ENCODE results near the gene ST6GALNAC3.

Gene ST6GALNAC3

GRCh38 chr1:76136894-76137293, 62.3 kb downstream of the ST6GALNAC3 start:
- no peaks in the 10 kb centered on the region for H3K27me3 ChIP-seq (ENCODE audit: control insufficient read depth, insufficient read depth, low read length)
- H3K4me1 ChIP-seq (ENCODE audit: control insufficient read depth, insufficient read depth, low read length), result peaks cover 12% of the 10 kb centered on the region
- no peak overlapping the region for H3K4me3 ChIP-seq (ENCODE audit: low read length)
- H3K9me3 ChIP-seq (ENCODE audit: control insufficient read depth, low read length), result no peaks in the 10 kb centered on the region
- no peaks in the 10 kb centered on the region for H3K36me3 ChIP-seq (ENCODE audit: control insufficient read depth, insufficient read depth, low read length)
- no peak overlapping the region for H3K9ac ChIP-seq (ENCODE audit: low read length)

DNA sequence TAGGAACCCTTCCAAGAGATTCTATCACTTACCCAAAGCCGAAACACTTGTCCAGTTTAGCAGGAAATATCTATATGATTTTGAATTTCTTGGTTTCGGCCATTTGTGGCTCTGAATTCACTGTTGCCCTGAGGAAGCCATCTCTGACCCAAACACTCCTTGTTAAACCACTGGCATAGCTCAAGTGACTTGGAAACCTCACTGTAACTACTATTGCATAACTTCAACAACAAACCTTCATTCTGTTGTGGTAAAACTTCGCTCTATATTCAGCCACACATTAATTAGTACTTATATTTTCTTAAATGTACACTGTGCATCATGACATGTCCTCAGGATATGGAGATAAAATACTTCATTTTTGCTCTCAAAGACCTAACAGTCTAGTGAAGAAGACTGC, 63.2 kb downstream of the ST6GALNAC3 start:
- peaks cover 12% of the 10 kb centered on the region for H3K4me1 ChIP-seq (ENCODE audit: control insufficient read depth, insufficient read depth, low read length)
- H3K27me3 ChIP-seq (ENCODE audit: control insufficient read depth, insufficient read depth, low read length), result no peaks in the 10 kb centered on the region
- H3K36me3 ChIP-seq (ENCODE audit: control insufficient read depth, insufficient read depth, low read length), result no peaks in the 10 kb centered on the region
- H3K9me3 ChIP-seq (ENCODE audit: control insufficient read depth, low read length), result no peaks in the 10 kb centered on the region
- no peak overlapping the region for H3K9ac ChIP-seq (ENCODE audit: low read length)
- no peak overlapping the region for H3K4me3 ChIP-seq (ENCODE audit: low read length)

GRCh38 chr1:76138217-76138616, 63.7 kb downstream of the ST6GALNAC3 start:
- Histone ChIP-seq H3K4me1 (ENCODE audit: control insufficient read depth, insufficient read depth, low read length) (peaks cover 12% of the 10 kb centered on the region), H3K36me3 (ENCODE audit: control insufficient read depth, insufficient read depth, low read length) (no peaks in the 10 kb centered on the region), H3K9ac (ENCODE audit: low read length) (no peak overlapping the region), H3K4me3 (ENCODE audit: low read length) (no peak overlapping the region), H3K27me3 (ENCODE audit: control insufficient read depth, insufficient read depth, low read length) (no peaks in the 10 kb centered on the region), H3K9me3 (ENCODE audit: control insufficient read depth, low read length) (no peaks in the 10 kb centered on the region)

GRCh38 chr1:76140227-76140626, 65.7 kb downstream of the ST6GALNAC3 start:
- Histone ChIP-seq H3K9ac (ENCODE audit: low read length) (no peak overlapping the region), H3K4me1 (ENCODE audit: control insufficient read depth, insufficient read depth, low read length) (peaks cover 12% of the 10 kb centered on the region), H3K27me3 (ENCODE audit: control insufficient read depth, insufficient read depth, low read length) (no peaks in the 10 kb centered on the region), H3K9me3 (ENCODE audit: control insufficient read depth, low read length) (no peaks in the 10 kb centered on the region), H3K36me3 (ENCODE audit: control insufficient read depth, insufficient read depth, low read length) (no peaks in the 10 kb centered on the region), H3K4me3 (ENCODE audit: low read length) (no peak overlapping the region)

- no peaks in the 10 kb centered on the region for H3K9me3 ChIP-seq (ENCODE audit: control insufficient read depth, low read length)
- H3K9ac ChIP-seq (ENCODE audit: low read length), result no peak overlapping the region
- peaks cover 12% of the 10 kb centered on the region for H3K4me1 ChIP-seq (ENCODE audit: control insufficient read depth, insufficient read depth, low read length)
- H3K36me3 ChIP-seq (ENCODE audit: control insufficient read depth, insufficient read depth, low read length), result no peaks in the 10 kb centered on the region
- no peaks in the 10 kb centered on the region for H3K27me3 ChIP-seq (ENCODE audit: control insufficient read depth, insufficient read depth, low read length)
- no peak overlapping the region for H3K4me3 ChIP-seq (ENCODE audit: low read length)
Measured at GRCh38 chr1:76141929-76142328, 67.4 kb downstream of the ST6GALNAC3 start.

DNA sequence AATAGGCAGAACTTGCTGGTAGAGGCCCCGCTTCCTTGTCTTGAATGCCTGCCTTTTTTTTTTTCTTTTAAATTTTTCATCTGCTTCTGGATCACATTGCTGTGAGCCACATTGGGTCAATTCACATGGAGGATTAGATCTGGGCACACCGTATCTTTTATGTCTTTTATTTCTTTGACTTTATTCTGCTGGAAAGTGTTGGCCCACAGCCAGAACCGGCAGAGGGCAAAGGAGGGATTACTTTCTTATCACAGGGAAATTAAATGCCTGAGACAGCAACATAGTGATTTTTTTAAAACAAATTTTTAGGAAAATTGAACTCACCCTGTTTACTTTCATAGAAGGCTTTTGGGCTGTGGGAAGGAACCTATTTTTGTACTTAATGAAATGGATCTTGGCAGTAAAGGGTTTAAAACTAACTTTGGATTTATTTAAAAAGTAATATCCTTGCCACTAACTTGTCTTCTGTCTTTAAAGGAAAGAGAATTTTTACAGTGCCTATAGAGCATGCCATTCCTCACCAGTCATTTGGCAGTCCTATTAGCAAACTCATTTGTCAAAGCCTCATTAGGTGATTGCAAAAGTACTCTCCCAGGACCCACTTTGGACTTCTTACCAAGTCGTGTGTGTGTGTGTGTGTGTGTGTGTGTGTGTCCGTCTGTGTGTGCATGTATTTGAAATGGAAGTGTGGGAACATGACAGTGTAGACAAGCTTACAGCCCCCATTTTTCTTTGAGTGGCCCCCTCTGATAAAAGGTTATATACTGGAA, 68.4 kb downstream of the ST6GALNAC3 start:
- Histone ChIP-seq H3K36me3 (ENCODE audit: control insufficient read depth, insufficient read depth, low read length) (no peaks in the 10 kb centered on the region), H3K4me3 (ENCODE audit: low read length) (no peak overlapping the region), H3K9me3 (ENCODE audit: control insufficient read depth, low read length) (no peaks in the 10 kb centered on the region), H3K4me1 (ENCODE audit: control insufficient read depth, insufficient read depth, low read length) (peaks cover 12% of the 10 kb centered on the region), H3K27me3 (ENCODE audit: control insufficient read depth, insufficient read depth, low read length) (no peaks in the 10 kb centered on the region), H3K9ac (ENCODE audit: low read length) (no peak overlapping the region)

GRCh38 chr1:76144247-76144646, 69.7 kb downstream of the ST6GALNAC3 start:
- no peaks in the 10 kb centered on the region for H3K27me3 ChIP-seq (ENCODE audit: control insufficient read depth, insufficient read depth, low read length)
- H3K36me3 ChIP-seq (ENCODE audit: control insufficient read depth, insufficient read depth, low read length), result no peaks in the 10 kb centered on the region
- H3K4me1 ChIP-seq (ENCODE audit: control insufficient read depth, insufficient read depth, low read length), result peaks cover 9% of the 10 kb centered on the region
- H3K4me3 ChIP-seq (ENCODE audit: low read length), result no peak overlapping the region
- H3K9me3 ChIP-seq (ENCODE audit: control insufficient read depth, low read length), result no peaks in the 10 kb centered on the region
- no peak overlapping the region for H3K9ac ChIP-seq (ENCODE audit: low read length)

- H3K27me3 ChIP-seq (ENCODE audit: control insufficient read depth, insufficient read depth, low read length), result no peaks in the 10 kb centered on the region
- no peaks in the 10 kb centered on the region for H3K9me3 ChIP-seq (ENCODE audit: control insufficient read depth, low read length)
- no peaks in the 10 kb centered on the region for H3K36me3 ChIP-seq (ENCODE audit: control insufficient read depth, insufficient read depth, low read length)
- no peak overlapping the region for H3K4me3 ChIP-seq (ENCODE audit: low read length)
- H3K9ac ChIP-seq (ENCODE audit: low read length), result no peak overlapping the region
- H3K4me1 ChIP-seq (ENCODE audit: control insufficient read depth, insufficient read depth, low read length), result peaks cover 9% of the 10 kb centered on the region
Measured at GRCh38 chr1:76145332-76145731, 70.8 kb downstream of the ST6GALNAC3 start.

DNA sequence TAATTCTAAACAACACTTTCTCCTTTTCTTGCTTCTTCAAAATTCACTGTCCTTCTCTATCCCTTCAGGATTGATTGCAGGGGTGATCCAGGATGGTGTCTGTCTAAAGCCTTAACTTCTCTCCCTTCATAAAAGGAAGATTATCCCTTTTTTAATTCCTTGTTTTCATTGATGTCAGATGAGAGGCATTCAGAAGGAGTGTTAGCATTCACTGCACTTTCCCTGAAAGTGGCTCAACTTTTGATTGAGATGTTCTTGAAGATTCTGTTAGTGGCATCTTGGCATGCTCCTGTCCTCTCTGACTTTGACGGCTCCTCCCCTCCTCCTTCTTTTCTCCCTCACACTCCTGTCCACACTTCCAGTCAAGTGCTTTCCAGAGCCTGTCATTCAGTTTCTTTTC, 71.6 kb downstream of the ST6GALNAC3 start:
- Histone ChIP-seq H3K36me3 (ENCODE audit: control insufficient read depth, insufficient read depth, low read length) (no peaks in the 10 kb centered on the region), H3K4me3 (ENCODE audit: low read length) (no peak overlapping the region), H3K27me3 (ENCODE audit: control insufficient read depth, insufficient read depth, low read length) (no peaks in the 10 kb centered on the region), H3K9ac (ENCODE audit: low read length) (no peak overlapping the region), H3K4me1 (ENCODE audit: control insufficient read depth, insufficient read depth, low read length) (peaks cover 3% of the 10 kb centered on the region), H3K9me3 (ENCODE audit: control insufficient read depth, low read length) (no peaks in the 10 kb centered on the region)

GRCh38 chr1:76147917-76148316, 73.4 kb downstream of the ST6GALNAC3 start:
- no peak overlapping the region for H3K9ac ChIP-seq (ENCODE audit: low read length)
- H3K9me3 ChIP-seq (ENCODE audit: control insufficient read depth, low read length), result no peaks in the 10 kb centered on the region
- H3K4me1 ChIP-seq (ENCODE audit: control insufficient read depth, insufficient read depth, low read length), result no peaks in the 10 kb centered on the region
- H3K4me3 ChIP-seq (ENCODE audit: low read length), result no peak overlapping the region
- no peaks in the 10 kb centered on the region for H3K36me3 ChIP-seq (ENCODE audit: control insufficient read depth, insufficient read depth, low read length)
- H3K27me3 ChIP-seq (ENCODE audit: control insufficient read depth, insufficient read depth, low read length), result no peaks in the 10 kb centered on the region

- Histone ChIP-seq H3K36me3 (ENCODE audit: control insufficient read depth, insufficient read depth, low read length) (no peaks in the 10 kb centered on the region), H3K4me3 (ENCODE audit: low read length) (no peak overlapping the region), H3K4me1 (ENCODE audit: control insufficient read depth, insufficient read depth, low read length) (no peaks in the 10 kb centered on the region), H3K9me3 (ENCODE audit: control insufficient read depth, low read length) (no peaks in the 10 kb centered on the region), H3K9ac (ENCODE audit: low read length) (no peak overlapping the region), H3K27me3 (ENCODE audit: control insufficient read depth, insufficient read depth, low read length) (no peaks in the 10 kb centered on the region)
Measured at GRCh38 chr1:76148460-76148859, 73.9 kb downstream of the ST6GALNAC3 start.

GRCh38 chr1:76153841-76154205, 79.3 kb downstream of the ST6GALNAC3 start:
- H3K4me3 ChIP-seq (ENCODE audit: low read length), result no peak overlapping the region
- peaks cover 8% of the 10 kb centered on the region for H3K4me1 ChIP-seq (ENCODE audit: control insufficient read depth, insufficient read depth, low read length)
- H3K9me3 ChIP-seq (ENCODE audit: control insufficient read depth, low read length), result no peaks in the 10 kb centered on the region
- no peaks in the 10 kb centered on the region for H3K36me3 ChIP-seq (ENCODE audit: control insufficient read depth, insufficient read depth, low read length)
- no peaks in the 10 kb centered on the region for H3K27me3 ChIP-seq (ENCODE audit: control insufficient read depth, insufficient read depth, low read length)
- H3K9ac ChIP-seq (ENCODE audit: low read length), result no peak overlapping the region

Data from mucosa of stomach (tissue), 1 donor.